ENCODE results near the gene OSBPL6.

Gene OSBPL6

DNA sequence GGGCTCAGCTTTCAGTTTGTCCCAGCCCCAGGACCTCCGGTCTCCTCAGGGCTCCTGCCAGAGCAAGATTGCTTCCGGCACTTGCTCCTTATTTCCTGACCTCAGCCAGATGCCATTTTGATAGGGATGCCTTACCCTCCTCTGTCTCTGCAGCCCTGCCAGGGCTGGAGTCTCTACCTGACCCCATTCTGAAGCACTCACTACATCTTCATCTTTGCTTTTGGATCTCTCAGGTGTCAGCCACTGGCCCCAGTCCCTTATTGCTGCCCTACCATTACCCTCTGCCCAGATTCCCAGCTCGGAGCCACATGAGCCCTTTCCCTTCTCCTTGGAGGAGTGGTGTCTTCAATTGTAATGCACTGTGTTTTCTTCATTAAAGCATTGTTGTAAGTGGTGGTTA lies 17.1 kb downstream of the OSBPL6 start:
- no peaks in the 10 kb centered on the region for H3F3A ChIP-seq (ENCODE audit: insufficient read depth, low read length)
- H3K36me3 ChIP-seq (replicated peaks; ENCODE audit: insufficient read depth, low read length), result no peaks in the 10 kb centered on the region
- H3K9ac ChIP-seq (ENCODE audit: low read length), result no peak overlapping the region
- no peaks in the 10 kb centered on the region for H3K4me1 ChIP-seq (ENCODE audit: low read length)
- no peaks in the 10 kb centered on the region for H3K27me3 ChIP-seq (replicated peaks; ENCODE audit: insufficient read depth, low read length)
- no peaks in the 10 kb centered on the region for H3K9me3 ChIP-seq (replicated peaks; ENCODE audit: insufficient read depth, low read length)
- no peaks in the 10 kb centered on the region for H3K9me2 ChIP-seq (replicated peaks; ENCODE audit: insufficient read depth, low read length)
- no peaks in the 10 kb centered on the region for H3K79me2 ChIP-seq (ENCODE audit: low read length)
- no peak overlapping the region for H3K4me2 ChIP-seq (ENCODE audit: low read depth, low read length)
- no peak overlapping the region for H3K27ac ChIP-seq (ENCODE audit: low read length)
- no peak overlapping the region for H2AFZ ChIP-seq (ENCODE audit: low read length)
- TF ChIP-seq CTCF (IDR thresholded peaks at IDR 0.05; ENCODE audit: low read length) (no peak), EZH2 (optimal IDR thresholded peaks at IDR 0.05; ENCODE audit: low read depth, low read length) (no peak), EZH2phosphoT487 (IDR thresholded peaks at IDR 0.05; ENCODE audit: low read length) (no peak)
- no peak for DNase-seq
- no peak overlapping the region for H3K4me3 ChIP-seq (ENCODE audit: low read length)
- H4K20me1 ChIP-seq (ENCODE audit: insufficient read depth, low read length), result no peaks in the 10 kb centered on the region

DNA sequence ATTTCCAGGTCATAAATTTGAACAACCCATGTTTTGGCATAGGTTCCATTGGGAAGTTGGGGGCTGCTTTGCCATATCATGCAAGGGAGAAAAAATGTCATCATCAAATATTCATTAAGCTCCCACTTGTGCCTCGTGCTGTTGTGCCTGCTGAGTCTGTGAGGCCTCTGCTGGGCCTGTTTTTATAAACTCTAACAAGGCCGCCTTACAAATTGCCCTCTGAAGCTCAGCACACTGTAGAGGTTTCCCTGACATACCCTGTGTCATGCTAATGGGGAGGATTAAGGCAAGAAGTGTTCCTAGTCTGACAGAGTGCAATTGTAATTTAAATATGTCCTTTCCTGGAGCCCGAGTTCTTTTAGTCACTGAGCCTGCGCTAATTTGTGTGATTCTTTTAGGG lies 17.6 kb downstream of the OSBPL6 start:
- no peaks in the 10 kb centered on the region for H3K9me3 ChIP-seq (replicated peaks; ENCODE audit: insufficient read depth, low read length)
- H3K4me1 ChIP-seq (ENCODE audit: low read length), result no peaks in the 10 kb centered on the region
- H3F3A ChIP-seq (ENCODE audit: insufficient read depth, low read length), result no peaks in the 10 kb centered on the region
- H3K27ac ChIP-seq (ENCODE audit: low read length), result no peak overlapping the region
- H4K20me1 ChIP-seq (ENCODE audit: insufficient read depth, low read length), result no peaks in the 10 kb centered on the region
- H3K27me3 ChIP-seq (replicated peaks; ENCODE audit: insufficient read depth, low read length), result no peaks in the 10 kb centered on the region
- H2AFZ ChIP-seq (ENCODE audit: low read length), result no peak overlapping the region
- no peaks in the 10 kb centered on the region for H3K9me2 ChIP-seq (replicated peaks; ENCODE audit: insufficient read depth, low read length)
- no peak overlapping the region for H3K4me3 ChIP-seq (ENCODE audit: low read length)
- H3K9ac ChIP-seq (ENCODE audit: low read length), result no peak overlapping the region
- no peak overlapping the region for H3K4me2 ChIP-seq (ENCODE audit: low read depth, low read length)
- DNase-seq, result no peak
- TF ChIP-seq EZH2 (optimal IDR thresholded peaks at IDR 0.05; ENCODE audit: low read depth, low read length) (no peak), CTCF (IDR thresholded peaks at IDR 0.05; ENCODE audit: low read length) (no peak), EZH2phosphoT487 (IDR thresholded peaks at IDR 0.05; ENCODE audit: low read length) (no peak)
- H3K79me2 ChIP-seq (ENCODE audit: low read length), result no peaks in the 10 kb centered on the region
- no peaks in the 10 kb centered on the region for H3K36me3 ChIP-seq (replicated peaks; ENCODE audit: insufficient read depth, low read length)

GRCh38 chr2:178213991-178214390 lies 19.7 kb downstream of the OSBPL6 start:
- Histone ChIP-seq H3K9me2 (replicated peaks; ENCODE audit: insufficient read depth, low read length) (no peaks in the 10 kb centered on the region), H3K27ac (ENCODE audit: low read length) (no peak overlapping the region), H3K9me3 (replicated peaks; ENCODE audit: insufficient read depth, low read length) (no peaks in the 10 kb centered on the region), H3K27me3 (replicated peaks; ENCODE audit: insufficient read depth, low read length) (no peaks in the 10 kb centered on the region), H3K36me3 (replicated peaks; ENCODE audit: insufficient read depth, low read length) (no peaks in the 10 kb centered on the region), H3K79me2 (ENCODE audit: low read length) (no peaks in the 10 kb centered on the region), H3K4me1 (ENCODE audit: low read length) (no peaks in the 10 kb centered on the region), H4K20me1 (ENCODE audit: insufficient read depth, low read length) (no peaks in the 10 kb centered on the region), H2AFZ (ENCODE audit: low read length) (no peak overlapping the region), H3K4me2 (ENCODE audit: low read depth, low read length) (no peak overlapping the region), H3K9ac (ENCODE audit: low read length) (no peak overlapping the region), H3F3A (ENCODE audit: insufficient read depth, low read length) (no peaks in the 10 kb centered on the region), H3K4me3 (ENCODE audit: low read length) (no peak overlapping the region)
- DNase-seq, result no peak
- TF ChIP-seq EZH2 (optimal IDR thresholded peaks at IDR 0.05; ENCODE audit: low read depth, low read length) (no peak), CTCF (IDR thresholded peaks at IDR 0.05; ENCODE audit: low read length) (no peak), EZH2phosphoT487 (IDR thresholded peaks at IDR 0.05; ENCODE audit: low read length) (no peak)
